ENCODE results near the gene CELF3. TPM values are rescaled to one million over a fixed set of nuclear protein-coding genes. Genes with fewer than 3 reads are reported as not detected.

Gene CELF3
- total and polyA plus RNA-seq, 2 experiments from 2014 or later: 0.31 to 0.58 TPM

- Histone ChIP-seq H3K4me3 (no peak overlapping the region), H2AFZ (no peak overlapping the region), H3K27ac (ENCODE audit: low read depth) (no peak overlapping the region), H3K4me1 (ENCODE audit: insufficient read depth) (peaks cover 13% of the 10 kb centered on the region), H4K20me1 (replicated peaks; ENCODE audit: insufficient read depth) (no peaks in the 10 kb centered on the region), H3K9me2 (ENCODE audit: insufficient read depth) (no peaks in the 10 kb centered on the region), H3F3A (replicated peaks; ENCODE audit: low read depth) (no peaks in the 10 kb centered on the region), H3K79me2 (replicated peaks; ENCODE audit: insufficient read depth) (no peaks in the 10 kb centered on the region), H3K27me3 (ENCODE audit: insufficient read depth) (no peaks in the 10 kb centered on the region), H3K36me3 (ENCODE audit: insufficient read depth) (peaks cover 5% of the 10 kb centered on the region; the same call in 1 of the 2 replicates), H3K4me2 (no peak overlapping the region)
- no peak for DNase-seq (ENCODE audit: low spot score)
- Mint-ChIP-seq H3K9me3 (peaks cover 18% of the 10 kb centered on the region), H3K27me3 (ENCODE audit: insufficient read depth, low read depth, poor library complexity) (peaks cover 3% of the 10 kb centered on the region), H3K36me3 (ENCODE audit: low read depth) (peaks cover 12% of the 10 kb centered on the region), H3K4me1 (peaks cover 19% of the 10 kb centered on the region), H3K4me3 (no peak overlapping the region), H3K27ac (no peak overlapping the region)
- TF ChIP-seq POLR2AphosphoS5 (IDR thresholded peaks at IDR 0.05; ENCODE audit: low read depth) (no peak), EZH2 (IDR thresholded peaks at IDR 0.05; ENCODE audit: low read depth, unreplicated experiment) (no peak), ZNF114 (CRISPR knock-in tag; IDR thresholded peaks at IDR 0.05) (no peak), EZH2phosphoT487 (IDR thresholded peaks at IDR 0.05; ENCODE audit: unreplicated experiment) (no peak), ZNF331 (CRISPR knock-in tag; IDR thresholded peaks at IDR 0.05; ENCODE audit: low read depth) (no peak), REST (IDR thresholded peaks at IDR 0.05; ENCODE audit: unreplicated experiment) (no peak), CREB1 (CRISPR knock-in tag; IDR thresholded peaks at IDR 0.05; ENCODE audit: low read depth) (no peak), CTCF (conservative IDR thresholded peaks at IDR 0.05; ENCODE audit: low read depth in 2 of 2) (no peak)
- TF ChIP-seq, protein P1, sequence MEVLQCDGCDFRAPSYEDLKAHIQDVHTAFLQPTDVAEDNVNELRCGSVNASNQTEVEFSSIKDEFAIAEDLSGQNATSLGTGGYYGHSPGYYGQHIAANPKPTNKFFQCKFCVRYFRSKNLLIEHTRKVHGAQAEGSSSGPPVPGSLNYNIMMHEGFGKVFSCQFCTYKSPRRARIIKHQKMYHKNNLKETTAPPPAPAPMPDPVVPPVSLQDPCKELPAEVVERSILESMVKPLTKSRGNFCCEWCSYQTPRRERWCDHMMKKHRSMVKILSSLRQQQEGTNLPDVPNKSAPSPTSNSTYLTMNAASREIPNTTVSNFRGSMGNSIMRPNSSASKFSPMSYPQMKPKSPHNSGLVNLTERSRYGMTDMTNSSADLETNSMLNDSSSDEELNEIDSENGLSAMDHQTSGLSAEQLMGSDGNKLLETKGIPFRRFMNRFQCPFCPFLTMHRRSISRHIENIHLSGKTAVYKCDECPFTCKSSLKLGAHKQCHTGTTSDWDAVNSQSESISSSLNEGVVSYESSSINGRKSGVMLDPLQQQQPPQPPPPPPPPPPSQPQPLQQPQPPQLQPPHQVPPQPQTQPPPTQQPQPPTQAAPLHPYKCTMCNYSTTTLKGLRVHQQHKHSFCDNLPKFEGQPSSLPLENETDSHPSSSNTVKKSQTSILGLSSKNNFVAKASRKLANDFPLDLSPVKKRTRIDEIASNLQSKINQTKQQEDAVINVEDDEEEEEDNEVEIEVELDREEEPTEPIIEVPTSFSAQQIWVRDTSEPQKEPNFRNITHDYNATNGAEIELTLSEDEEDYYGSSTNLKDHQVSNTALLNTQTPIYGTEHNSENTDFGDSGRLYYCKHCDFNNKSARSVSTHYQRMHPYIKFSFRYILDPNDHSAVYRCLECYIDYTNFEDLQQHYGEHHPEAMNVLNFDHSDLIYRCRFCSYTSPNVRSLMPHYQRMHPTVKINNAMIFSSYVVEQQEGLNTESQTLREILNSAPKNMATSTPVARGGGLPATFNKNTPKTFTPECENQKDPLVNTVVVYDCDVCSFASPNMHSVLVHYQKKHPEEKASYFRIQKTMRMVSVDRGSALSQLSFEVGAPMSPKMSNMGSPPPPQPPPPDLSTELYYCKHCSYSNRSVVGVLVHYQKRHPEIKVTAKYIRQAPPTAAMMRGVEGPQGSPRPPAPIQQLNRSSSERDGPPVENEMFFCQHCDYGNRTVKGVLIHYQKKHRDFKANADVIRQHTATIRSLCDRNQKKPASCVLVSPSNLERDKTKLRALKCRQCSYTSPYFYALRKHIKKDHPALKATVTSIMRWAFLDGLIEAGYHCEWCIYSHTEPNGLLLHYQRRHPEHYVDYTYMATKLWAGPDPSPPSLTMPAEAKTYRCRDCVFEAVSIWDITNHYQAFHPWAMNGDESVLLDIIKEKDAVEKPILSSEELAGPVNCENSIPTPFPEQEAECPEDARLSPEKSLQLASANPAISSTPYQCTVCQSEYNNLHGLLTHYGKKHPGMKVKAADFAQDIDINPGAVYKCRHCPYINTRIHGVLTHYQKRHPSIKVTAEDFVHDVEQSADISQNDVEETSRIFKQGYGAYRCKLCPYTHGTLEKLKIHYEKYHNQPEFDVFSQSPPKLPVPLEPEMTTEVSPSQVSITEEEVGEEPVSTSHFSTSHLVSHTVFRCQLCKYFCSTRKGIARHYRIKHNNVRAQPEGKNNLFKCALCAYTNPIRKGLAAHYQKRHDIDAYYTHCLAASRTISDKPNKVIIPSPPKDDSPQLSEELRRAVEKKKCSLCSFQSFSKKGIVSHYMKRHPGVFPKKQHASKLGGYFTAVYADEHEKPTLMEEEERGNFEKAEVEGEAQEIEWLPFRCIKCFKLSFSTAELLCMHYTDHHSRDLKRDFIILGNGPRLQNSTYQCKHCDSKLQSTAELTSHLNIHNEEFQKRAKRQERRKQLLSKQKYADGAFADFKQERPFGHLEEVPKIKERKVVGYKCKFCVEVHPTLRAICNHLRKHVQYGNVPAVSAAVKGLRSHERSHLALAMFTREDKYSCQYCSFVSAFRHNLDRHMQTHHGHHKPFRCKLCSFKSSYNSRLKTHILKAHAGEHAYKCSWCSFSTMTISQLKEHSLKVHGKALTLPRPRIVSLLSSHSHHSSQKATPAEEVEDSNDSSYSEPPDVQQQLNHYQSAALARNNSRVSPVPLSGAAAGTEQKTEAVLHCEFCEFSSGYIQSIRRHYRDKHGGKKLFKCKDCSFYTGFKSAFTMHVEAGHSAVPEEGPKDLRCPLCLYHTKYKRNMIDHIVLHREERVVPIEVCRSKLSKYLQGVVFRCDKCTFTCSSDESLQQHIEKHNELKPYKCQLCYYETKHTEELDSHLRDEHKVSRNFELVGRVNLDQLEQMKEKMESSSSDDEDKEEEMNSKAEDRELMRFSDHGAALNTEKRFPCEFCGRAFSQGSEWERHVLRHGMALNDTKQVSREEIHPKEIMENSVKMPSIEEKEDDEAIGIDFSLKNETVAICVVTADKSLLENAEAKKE (CRISPR knock-in tag; IDR thresholded peaks at IDR 0.05): no peak
- no peak for ATAC-seq
Observed at GRCh38 chr1:151733126-151733525, 16.5 kb upstream of the CELF3 start.
